DND-41 (cell line): ENCODE data around the gene TRIOBP.

ENCODE experiments used
- ATAC-seq: fragments of 200-7000 bp; cut with Tn5 transposase; 3 replicates; pipeline ENCODE4 v1.9.1; 2021; ENCODE audit warnings: low read depth; ENCODE audit not compliant: insufficient read depth
- DNase-seq: peaks from one replicate; pipeline ENCODE4 v3.0.0-alpha.2; 2020
- H2AFZ ChIP-seq: 2 replicates; pipeline ENCODE4 v1.6.0; 2012; ENCODE audit warnings: low read depth, low read length
- H3K27ac ChIP-seq: 2 replicates; pipeline ENCODE4 v1.5.1; 2012; ENCODE audit warnings: low read length, inconsistent platforms
- H3K27me3 ChIP-seq: fragments of 200-600 bp; sonication (generic); 2 replicates; pipeline ENCODE4 v1.6.0; 2012; ENCODE audit warnings: low read length, mild to moderate bottlenecking, inconsistent platforms; ENCODE audit not compliant: insufficient read depth, poor library complexity
- H3K36me3 ChIP-seq: 2 replicates; pipeline ENCODE4 v1.5.1; 2012; ENCODE audit warnings: low read length, inconsistent platforms; ENCODE audit not compliant: insufficient read depth
- H3K4me1 ChIP-seq: 2 replicates; pipeline ENCODE4 v1.5.1; 2012; ENCODE audit warnings: mild to moderate bottlenecking, low read length; ENCODE audit not compliant: insufficient read depth
- H3K4me2 ChIP-seq: 2 replicates; pipeline ENCODE4 v1.6.0; 2012; ENCODE audit warnings: mild to moderate bottlenecking, moderate library complexity, low read length, inconsistent platforms; ENCODE audit not compliant: insufficient read depth
- H3K4me3 ChIP-seq, 2 experiments: fragments of 200-600 bp in 1 of 2; shearing (Covaris generic) in 1 of 2; 2 replicates each; pipeline ENCODE4 v1.5.1; 2012 to 2016; ENCODE audit warnings: inconsistent platforms in 2 of 2, low read length in 2 of 2, mild to moderate bottlenecking in 2 of 2, low read depth in 1 of 2, moderate library complexity in 1 of 2
- H3K79me2 ChIP-seq: 2 replicates; pipeline ENCODE4 v1.6.0; 2012; ENCODE audit warnings: low read length, inconsistent platforms; ENCODE audit not compliant: insufficient read depth
- H3K9ac ChIP-seq: 2 replicates; pipeline ENCODE4 v1.6.0; 2012; ENCODE audit warnings: low read depth, mild to moderate bottlenecking, inconsistent platforms, low read length, moderate library complexity
- H3K9me3 ChIP-seq: 2 replicates; pipeline ENCODE4 v1.5.1; 2012; ENCODE audit warnings: low read length, moderate library complexity, mild to moderate bottlenecking, inconsistent platforms; ENCODE audit not compliant: insufficient read depth, severe bottlenecking
- H4K20me1 ChIP-seq: 2 replicates; pipeline ENCODE4 v1.6.0; 2012; ENCODE audit warnings: low read length; ENCODE audit not compliant: insufficient read depth
- CTCF ChIP-seq: IDR thresholded peaks from 2 replicates; pipeline ENCODE4 v1.5.1; 2012; ENCODE audit warnings: borderline replicate concordance, low read length, moderate library complexity, mild to moderate bottlenecking; ENCODE audit not compliant: poor library complexity, severe bottlenecking; ENCODE audit errors: extremely low read depth
- EZH2 ChIP-seq: IDR thresholded peaks from 3 replicates; pipeline ENCODE4 v1.6.1; 2012; ENCODE audit warnings: borderline replicate concordance, low read depth, mild to moderate bottlenecking, moderate library complexity, low read length, inconsistent platforms; ENCODE audit not compliant: severe bottlenecking

The TRIOBP gene

GRCh38 chr22:37784829-37785495, 88.1 kb downstream of the TRIOBP start:
- Histone ChIP-seq H3K27ac (no peak overlapping the region), H3K4me3 (no peak overlapping the region), H3K9me3 (no peaks in the 10 kb centered on the region), H4K20me1 (0 out of 2 replicates have a peak, but pooled peaks cover 2% of the 10 kb centered on the region), H3K27me3 (no peaks in the 10 kb centered on the region), H3K79me2 (no peaks in the 10 kb centered on the region), H3K36me3 (no peaks in the 10 kb centered on the region), H3K4me2 (no peak overlapping the region), H3K9ac (no peak overlapping the region), H3K4me1 (no peaks in the 10 kb centered on the region), H2AFZ (no peak overlapping the region)
- no peak for ATAC-seq
- TF ChIP-seq CTCF = no peak
- TF ChIP-seq EZH2 = no peak
- no peak for DNase-seq

- H4K20me1 ChIP-seq = no peaks in the 10 kb centered on the region
- H3K9me3 ChIP-seq = no peaks in the 10 kb centered on the region
- no peak overlapping the region for H3K9ac ChIP-seq
- ATAC-seq (no peak), DNase-seq (no peak)
- no peak overlapping the region for H3K4me2 ChIP-seq
- TF ChIP-seq EZH2 (no peak), CTCF (no peak)
- H3K27me3 ChIP-seq = no peaks in the 10 kb centered on the region
- H3K4me3 ChIP-seq = no peak overlapping the region
- no peak overlapping the region for H2AFZ ChIP-seq
- H3K4me1 ChIP-seq = no peaks in the 10 kb centered on the region
- H3K27ac ChIP-seq = no peak overlapping the region
- no peaks in the 10 kb centered on the region for H3K36me3 ChIP-seq
- no peaks in the 10 kb centered on the region for H3K79me2 ChIP-seq
Observed at GRCh38 chr22:37790234-37790633, 93.4 kb downstream of the TRIOBP start.

- TF ChIP-seq CTCF = no peak
- no peak for TF ChIP-seq EZH2
- DNase-seq = no peak
- H3K79me2 ChIP-seq = no peaks in the 10 kb centered on the region
Observed at GRCh38 chr22:37792494-37792893, 95.6 kb downstream of the TRIOBP start.

GRCh38 chr22:37794376-37794775, 97.5 kb downstream of the TRIOBP start:
- Histone ChIP-seq H3K9me3 (no peaks in the 10 kb centered on the region), H3K79me2 (no peaks in the 10 kb centered on the region), H4K20me1 (no peaks in the 10 kb centered on the region), H3K27me3 (no peaks in the 10 kb centered on the region), H3K9ac (no peak overlapping the region), H3K4me1 (no peaks in the 10 kb centered on the region), H3K27ac (no peak overlapping the region), H3K4me2 (no peak overlapping the region), H2AFZ (no peak overlapping the region), H3K36me3 (no peaks in the 10 kb centered on the region), H3K4me3 (no peak overlapping the region)
- DNase-seq = no peak
- TF ChIP-seq CTCF (no peak), EZH2 (no peak)
- ATAC-seq = no peak

More at GRCh38 chr22:37792494-37792893, 95.6 kb downstream of the TRIOBP start:
- H3K4me1 ChIP-seq = no peaks in the 10 kb centered on the region
- no peaks in the 10 kb centered on the region for H3K9me3 ChIP-seq
- no peak overlapping the region for H3K4me2 ChIP-seq
- H2AFZ ChIP-seq = no peak overlapping the region
- no peaks in the 10 kb centered on the region for H4K20me1 ChIP-seq
- H3K4me3 ChIP-seq = no peak overlapping the region
- no peaks in the 10 kb centered on the region for H3K27me3 ChIP-seq
- no peak overlapping the region for H3K9ac ChIP-seq
- H3K36me3 ChIP-seq = no peaks in the 10 kb centered on the region
- H3K27ac ChIP-seq = no peak overlapping the region
- ATAC-seq = no peak
